Kidney (tissue), 14 donors: ENCODE measurements around the gene PCDH9. TPM values are rescaled to one million over a fixed set of nuclear protein-coding genes. Genes with fewer than 3 reads are reported as not detected.

Source experiments
- DNase-seq, 5 donors: peaks; one replicate each; pipeline ENCODE4 v3.0.0-alpha.2; 2013 to 2020
- FAIRE-seq: peaks from 2 replicates; lab custom pipeline; 2012; peaks lifted over from hg19 to GRCh38; lab: Jason Lieb, UNC
- H3K27ac ChIP-seq, 2 donors: one replicate each; pipeline ENCODE4 v1.7.0; 2013; ENCODE audit warnings: low read depth in 2 of 2, low read length in 2 of 2, inconsistent platforms in 1 of 2
- H3K27me3 ChIP-seq: one replicate; pipeline ENCODE4 v1.7.1; 2013; ENCODE audit warnings: low read length, inconsistent platforms; ENCODE audit not compliant: control insufficient read depth, insufficient read depth
- H3K36me3 ChIP-seq, 3 donors: one replicate each; pipeline versions ENCODE4 v1.7.0 to v1.7.1; 2013; ENCODE audit warnings: low read length in 3 of 3, control low read depth in 1 of 3, inconsistent platforms in 1 of 3; ENCODE audit not compliant: insufficient read depth in 3 of 3, control insufficient read depth in 2 of 3
- H3K4me1 ChIP-seq, 3 donors: one replicate each; pipeline versions ENCODE4 v1.7.0 to v1.7.1; 2013; ENCODE audit warnings: low read length in 3 of 3, inconsistent platforms in 1 of 3, low read depth in 1 of 3; ENCODE audit not compliant: control insufficient read depth in 2 of 3, insufficient read depth in 2 of 3
- H3K4me3 ChIP-seq, 3 donors: one replicate each; pipeline versions ENCODE4 v1.7.0 to v1.8.1; 2013; ENCODE audit warnings: low read length in 3 of 3, control low read depth in 1 of 3, inconsistent platforms in 1 of 3
- H3K9ac ChIP-seq, 3 donors: one replicate each; pipeline versions ENCODE4 v1.7.0 to v1.7.1; 2013; ENCODE audit warnings: low read length in 3 of 3, control low read depth in 1 of 3, inconsistent platforms in 1 of 3
- H3K9me3 ChIP-seq, 3 donors: one replicate each; pipeline versions ENCODE4 v1.7.0 to v1.7.1; 2013; ENCODE audit warnings: low read length in 3 of 3, control low read depth in 1 of 3, inconsistent platforms in 1 of 3; ENCODE audit not compliant: control insufficient read depth in 2 of 3, insufficient read depth in 1 of 3
- intact Hi-C: fragments of 100-400 bp; cut with DNase I; formaldehyde crosslinking; loops from one replicate; pipeline ENCODE4 v1.11.1; 2022
- polyA plus RNA-seq: library from polyadenylated mRNA; stranded (reverse); fragments of 350-450 nt; fragmentation: Illumina TruSeq; extraction: RNeasy Lipid Tissue Mini Kit (QIAGEN cat#74804); gene quantifications from one replicate; pipeline ENCODE4 v1.2.3, GENCODE V29; 2014; ENCODE audit warnings: low read depth, low replicate concordance; ENCODE audit not compliant: insufficient read depth
- total RNA-seq: library from RNA; stranded (reverse); fragmentation: NEBNext Ultra II Directional; extraction: Animal tissue kit (Norgen Biotek cat#: 25700); gene quantifications from one replicate; pipeline ENCODE4 v1.2.1, GENCODE V29; 2021
- TF ChIP-seq, protein P1 (sequence below): IDR thresholded peaks from 3 replicates; pipeline ENCODE4 v1.5.1; 2012; ENCODE audit warnings: mild to moderate bottlenecking, moderate library complexity, borderline replicate concordance; ENCODE audit not compliant: insufficient read depth; ENCODE audit errors: extremely low read depth
- donor health status: control.
- donor health status: control.
- donor health status: control.
- donor health status: control.
- donor health status: control.
- donor health status: DM: yes; HTN: yes; CAD: no.
- donor health status: Normal renal cell carcinoma (clear cell type).

PCDH9 gene
- total and polyA plus RNA-seq, 2 donors from 2014 or later = 1.6 to 9.5 TPM

DNA sequence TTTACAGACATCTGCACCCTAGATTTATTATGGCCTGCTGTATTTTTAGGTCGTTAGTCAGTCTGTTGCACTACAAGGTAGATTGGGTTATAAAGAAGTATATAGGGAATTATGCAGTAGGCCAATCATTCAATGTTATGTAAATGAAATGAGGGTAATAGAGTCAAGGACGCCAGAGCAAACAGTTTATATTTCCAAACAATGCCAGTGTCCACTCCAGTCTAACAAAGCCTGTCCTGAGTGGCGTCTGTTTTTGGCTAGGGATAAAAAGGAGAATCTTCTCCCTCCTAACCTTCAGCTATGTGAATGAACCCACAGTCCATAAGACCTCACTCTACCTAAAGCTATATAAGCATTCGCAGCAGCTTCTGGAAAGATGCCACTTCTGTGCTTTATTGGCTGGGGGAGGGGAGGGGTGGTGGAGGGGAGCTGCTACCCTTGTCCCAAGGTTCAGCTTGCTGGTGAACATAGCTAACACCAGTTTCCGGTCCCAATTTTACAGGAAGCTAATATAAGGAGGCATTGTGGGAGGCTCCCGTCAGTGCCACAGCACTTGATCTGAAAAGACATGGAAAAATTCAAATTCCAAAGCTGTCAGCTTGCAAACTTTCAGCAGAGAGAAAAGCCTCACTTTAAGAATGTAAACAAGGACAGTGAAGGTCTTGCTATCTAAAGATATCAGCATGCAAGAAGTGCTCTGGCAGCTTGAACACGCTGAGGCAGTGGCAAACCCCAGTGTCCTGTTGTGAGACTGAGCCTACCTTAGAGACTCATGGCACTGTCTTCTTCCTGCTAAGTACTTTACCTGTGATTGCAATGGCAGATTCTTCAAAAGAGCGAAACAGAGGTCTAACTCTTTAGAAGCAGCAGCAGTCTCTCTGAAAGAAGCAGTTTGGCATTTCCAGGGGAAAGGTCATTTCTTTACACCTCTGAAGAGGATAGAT lies 369.9 kb downstream of the PCDH9 start:
- TF ChIP-seq, protein P1, sequence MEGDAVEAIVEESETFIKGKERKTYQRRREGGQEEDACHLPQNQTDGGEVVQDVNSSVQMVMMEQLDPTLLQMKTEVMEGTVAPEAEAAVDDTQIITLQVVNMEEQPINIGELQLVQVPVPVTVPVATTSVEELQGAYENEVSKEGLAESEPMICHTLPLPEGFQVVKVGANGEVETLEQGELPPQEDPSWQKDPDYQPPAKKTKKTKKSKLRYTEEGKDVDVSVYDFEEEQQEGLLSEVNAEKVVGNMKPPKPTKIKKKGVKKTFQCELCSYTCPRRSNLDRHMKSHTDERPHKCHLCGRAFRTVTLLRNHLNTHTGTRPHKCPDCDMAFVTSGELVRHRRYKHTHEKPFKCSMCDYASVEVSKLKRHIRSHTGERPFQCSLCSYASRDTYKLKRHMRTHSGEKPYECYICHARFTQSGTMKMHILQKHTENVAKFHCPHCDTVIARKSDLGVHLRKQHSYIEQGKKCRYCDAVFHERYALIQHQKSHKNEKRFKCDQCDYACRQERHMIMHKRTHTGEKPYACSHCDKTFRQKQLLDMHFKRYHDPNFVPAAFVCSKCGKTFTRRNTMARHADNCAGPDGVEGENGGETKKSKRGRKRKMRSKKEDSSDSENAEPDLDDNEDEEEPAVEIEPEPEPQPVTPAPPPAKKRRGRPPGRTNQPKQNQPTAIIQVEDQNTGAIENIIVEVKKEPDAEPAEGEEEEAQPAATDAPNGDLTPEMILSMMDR = no peak
- Histone ChIP-seq H3K4me1 (no peaks in the 10 kb centered on the region), H3K27ac (no peak overlapping the region), H3K4me3 (no peak overlapping the region), H3K27me3 (no peaks in the 10 kb centered on the region), H3K9me3 (no peaks in the 10 kb centered on the region), H3K9ac (no peak overlapping the region), H3K36me3 (no peaks in the 10 kb centered on the region)
- FAIRE-seq = no peak
- DNase-seq = no peak
- intact Hi-C loops = no loop called here

DNA sequence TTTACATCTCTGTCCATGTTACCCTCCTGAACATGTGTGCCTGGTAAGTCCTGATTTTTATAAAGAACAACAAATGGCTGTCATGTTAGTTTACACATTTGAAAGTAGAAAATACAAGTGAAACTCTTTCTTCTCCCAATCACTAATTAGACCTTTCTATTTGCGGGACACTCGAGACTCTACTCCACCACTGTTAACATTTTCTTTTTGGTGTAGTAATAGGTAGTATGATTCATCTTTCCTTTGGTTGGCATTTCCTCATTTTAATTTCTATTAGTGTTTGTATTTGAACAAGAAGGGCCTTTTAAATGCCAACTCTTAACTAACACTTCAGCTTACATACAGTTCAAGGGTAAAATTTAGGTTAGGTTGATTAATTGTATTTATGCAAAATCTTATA lies 371.1 kb downstream of the PCDH9 start:
- intact Hi-C loops = no loop called here
- FAIRE-seq = no peak
- no peak overlapping the region for H3K4me3 ChIP-seq
- no peak for DNase-seq
- no peaks in the 10 kb centered on the region for H3K4me1 ChIP-seq
- no peaks in the 10 kb centered on the region for H3K27me3 ChIP-seq
- H3K9me3 ChIP-seq = no peaks in the 10 kb centered on the region
- no peak overlapping the region for H3K27ac ChIP-seq
- no peak overlapping the region for H3K9ac ChIP-seq
- no peaks in the 10 kb centered on the region for H3K36me3 ChIP-seq
- TF ChIP-seq, protein P1 = no peak

DNA sequence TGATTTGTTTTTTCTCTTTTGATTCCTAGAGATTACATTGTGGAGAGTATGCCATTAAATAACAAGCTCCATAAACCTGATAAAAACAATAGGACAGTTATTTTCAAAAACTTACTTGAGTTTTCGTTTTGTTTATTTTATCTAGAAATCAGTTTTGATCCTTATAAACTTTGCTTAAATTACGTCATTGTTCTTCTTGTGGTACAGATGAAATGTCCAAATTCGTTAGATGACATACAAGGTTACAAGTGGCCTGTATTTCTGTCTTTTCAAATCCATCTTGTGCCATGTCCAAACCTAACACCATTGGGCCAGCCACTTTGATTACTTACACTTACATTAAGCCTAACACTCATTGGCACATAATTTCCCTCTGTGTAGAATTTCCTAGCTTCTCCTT lies 372.0 kb downstream of the PCDH9 start:
- Histone ChIP-seq H3K27me3 (no peaks in the 10 kb centered on the region), H3K4me1 (no peaks in the 10 kb centered on the region), H3K9ac (no peak overlapping the region), H3K27ac (no peak overlapping the region), H3K4me3 (no peak overlapping the region), H3K36me3 (no peaks in the 10 kb centered on the region), H3K9me3 (no peaks in the 10 kb centered on the region)
- TF ChIP-seq, protein P1 = no peak
- no peak for FAIRE-seq
- DNase-seq = no peak
- intact Hi-C loops = no loop called here
